WTC11 (cell line): Measurements from ENCODE around the gene RNU1-2. TPM values are rescaled to one million over a fixed set of nuclear protein-coding genes. Genes with fewer than 3 reads are reported as not detected.

Experiments used
- ATAC-seq: fragments of 200-7000 bp; cut with Tn5 transposase; 2 replicates; pipeline ENCODE4 v1.10.0; 2021; ENCODE audit warnings: mild to moderate bottlenecking, moderate library complexity
- CTCF ChIA-PET: fragments of 300-600 bp; sonication (Branson Sonifier 250); formaldehyde crosslinking; loops from one replicate; lab custom pipeline; 2021; ENCODE audit warnings: antibody characterized with exemption; lab: Charles Lee
- POLR2A ChIA-PET: fragments of 350-600 bp; sonication (Branson Sonifier 250); formaldehyde crosslinking; loops from one replicate; lab custom pipeline; 2021; ENCODE audit warnings: antibody characterized with exemption; lab: Charles Lee
- DNase-seq: peaks from one replicate; pipeline ENCODE4 v3.0.0; 2021; ENCODE audit warnings: low spot score
- H3K27ac Mint-ChIP-seq: 2 replicates; pipeline ENCODE4 v1.8.0; 2021; ENCODE audit warnings: mixed read lengths
- H3K27me3 Mint-ChIP-seq: 2 replicates; pipeline ENCODE4 v1.8.0; 2021; ENCODE audit warnings: low read depth, mild to moderate bottlenecking, moderate library complexity, mixed read lengths
- H3K36me3 Mint-ChIP-seq: 2 replicates; pipeline ENCODE4 v1.8.0; 2021; ENCODE audit warnings: mixed read lengths
- H3K4me1 Mint-ChIP-seq: 2 replicates; pipeline ENCODE4 v1.8.0; 2022; ENCODE audit warnings: mixed read lengths
- H3K4me3 Mint-ChIP-seq: 2 replicates; pipeline ENCODE4 v1.8.0; 2021; ENCODE audit warnings: mild to moderate bottlenecking, moderate library complexity, mixed read lengths
- H3K9me3 Mint-ChIP-seq: 2 replicates; pipeline ENCODE4 v1.8.0; 2021; ENCODE audit warnings: mixed read lengths
- ATF1 ChIP-seq: sonication (generic); formaldehyde crosslinking; IDR thresholded peaks from 2 replicates; pipeline ENCODE4 v1.8.1; 2023; ENCODE audit warnings: mild to moderate bottlenecking, moderate library complexity, missing genetic modification reagents
- ETV6 ChIP-seq: sonication (generic); formaldehyde crosslinking; IDR thresholded peaks from 2 replicates; pipeline ENCODE4 v1.8.1; 2022; ENCODE audit warnings: mild to moderate bottlenecking, missing genetic modification reagents
- IRF2 ChIP-seq: sonication (generic); formaldehyde crosslinking; IDR thresholded peaks from 2 replicates; pipeline ENCODE4 v1.8.0; 2022; ENCODE audit warnings: low read depth, missing genetic modification reagents, borderline replicate concordance
- NFYB ChIP-seq: sonication (generic); formaldehyde crosslinking; conservative IDR thresholded peaks from 2 replicates; pipeline ENCODE4 v1.8.0; 2022; ENCODE audit warnings: low read depth, missing genetic modification reagents
- RELA ChIP-seq: sonication (generic); formaldehyde crosslinking; IDR thresholded peaks from 2 replicates; pipeline ENCODE4 v1.8.1; 2022; ENCODE audit warnings: missing genetic modification reagents, mild to moderate bottlenecking, borderline replicate concordance
- SMAD4 ChIP-seq: sonication (generic); formaldehyde crosslinking; IDR thresholded peaks from 2 replicates; pipeline ENCODE4 v1.8.0; 2022; ENCODE audit warnings: mild to moderate bottlenecking, missing genetic modification reagents
- TP53 ChIP-seq: sonication (generic); formaldehyde crosslinking; IDR thresholded peaks from 2 replicates; pipeline ENCODE4 v1.8.1; 2023; ENCODE audit warnings: mild to moderate bottlenecking, missing genetic modification reagents
- ZNF232 ChIP-seq: sonication (generic); formaldehyde crosslinking; IDR thresholded peaks from 2 replicates; pipeline ENCODE4 v1.8.0; 2022; ENCODE audit warnings: mild to moderate bottlenecking, missing genetic modification reagents
- total RNA-seq: library from RNA; stranded (reverse); gene quantifications from 3 replicates; pipeline ENCODE4 v1.2.3, GENCODE V29; 2021
- TF ChIP-seq, protein P1 (sequence below): fragments of 250-450 bp; sonication (Bioruptor Pico); IDR thresholded peaks from 2 replicates; pipeline ENCODE4 v1.9.0; 2021; ENCODE audit warnings: mild to moderate bottlenecking
- TF ChIP-seq, protein P2 (sequence below): sonication (generic); formaldehyde crosslinking; IDR thresholded peaks from 2 replicates; pipeline ENCODE4 v1.8.0; 2022; ENCODE audit warnings: mild to moderate bottlenecking, missing genetic modification reagents
- TF ChIP-seq, protein P3 (sequence below): sonication (generic); formaldehyde crosslinking; IDR thresholded peaks from 2 replicates; pipeline ENCODE4 v1.8.0; 2023; ENCODE audit warnings: missing genetic modification reagents, mild to moderate bottlenecking, borderline replicate concordance
- TF ChIP-seq, protein P4 (sequence below): sonication (generic); formaldehyde crosslinking; IDR thresholded peaks from 2 replicates; pipeline ENCODE4 v1.8.1; 2023; ENCODE audit warnings: mild to moderate bottlenecking, missing genetic modification reagents, moderate library complexity
- TF ChIP-seq, protein P5 (sequence below): sonication (generic); formaldehyde crosslinking; IDR thresholded peaks from 2 replicates; pipeline ENCODE4 v1.8.0; 2022; ENCODE audit warnings: mild to moderate bottlenecking, missing genetic modification reagents
- TF ChIP-seq, protein P6 (sequence below): sonication (generic); formaldehyde crosslinking; IDR thresholded peaks from 2 replicates; pipeline ENCODE4 v1.8.1; 2023; ENCODE audit warnings: mild to moderate bottlenecking, moderate library complexity, missing genetic modification reagents
- TF ChIP-seq, protein P7 (sequence below): sonication (generic); formaldehyde crosslinking; IDR thresholded peaks from 2 replicates; pipeline ENCODE4 v1.8.0; 2023; ENCODE audit warnings: mild to moderate bottlenecking, missing genetic modification reagents

Gene RNU1-2
- total RNA-seq, 1 experiment from 2014 or later = 1,197 TPM

DNA sequence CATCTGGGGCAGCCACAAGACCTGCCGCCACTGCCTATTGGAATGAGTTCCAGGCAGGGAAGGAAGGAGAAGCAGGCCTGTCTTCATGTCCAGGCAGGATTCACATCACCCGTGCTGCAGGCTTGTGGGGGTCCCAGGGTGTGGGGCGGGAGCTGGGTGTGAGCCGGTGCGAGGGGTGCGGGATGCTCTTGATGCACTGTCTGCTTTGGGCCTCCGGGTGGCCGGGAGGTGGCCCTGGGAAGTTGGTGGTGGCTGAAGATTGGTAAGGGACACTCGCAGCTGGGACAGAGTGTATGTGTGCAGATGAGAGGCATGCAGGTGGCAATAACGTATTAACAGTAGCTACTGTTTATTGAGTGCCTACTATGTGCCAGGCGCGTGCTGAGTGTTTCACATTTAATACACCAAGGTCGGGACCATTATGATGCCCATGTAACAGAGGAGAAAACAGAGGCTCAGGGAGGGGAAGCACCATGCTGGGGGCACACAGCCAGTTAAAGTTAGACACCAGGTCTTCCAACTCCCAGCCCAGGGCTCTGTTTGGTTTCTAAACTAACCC lies 29.2 kb downstream of the RNU1-2 start (continued):
- TF ChIP-seq ZNF232 (CRISPR knock-in tag) = no peak
- TF ChIP-seq, protein P1, sequence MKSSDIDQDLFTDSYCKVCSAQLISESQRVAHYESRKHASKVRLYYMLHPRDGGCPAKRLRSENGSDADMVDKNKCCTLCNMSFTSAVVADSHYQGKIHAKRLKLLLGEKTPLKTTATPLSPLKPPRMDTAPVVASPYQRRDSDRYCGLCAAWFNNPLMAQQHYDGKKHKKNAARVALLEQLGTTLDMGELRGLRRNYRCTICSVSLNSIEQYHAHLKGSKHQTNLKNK = no peak

DNA sequence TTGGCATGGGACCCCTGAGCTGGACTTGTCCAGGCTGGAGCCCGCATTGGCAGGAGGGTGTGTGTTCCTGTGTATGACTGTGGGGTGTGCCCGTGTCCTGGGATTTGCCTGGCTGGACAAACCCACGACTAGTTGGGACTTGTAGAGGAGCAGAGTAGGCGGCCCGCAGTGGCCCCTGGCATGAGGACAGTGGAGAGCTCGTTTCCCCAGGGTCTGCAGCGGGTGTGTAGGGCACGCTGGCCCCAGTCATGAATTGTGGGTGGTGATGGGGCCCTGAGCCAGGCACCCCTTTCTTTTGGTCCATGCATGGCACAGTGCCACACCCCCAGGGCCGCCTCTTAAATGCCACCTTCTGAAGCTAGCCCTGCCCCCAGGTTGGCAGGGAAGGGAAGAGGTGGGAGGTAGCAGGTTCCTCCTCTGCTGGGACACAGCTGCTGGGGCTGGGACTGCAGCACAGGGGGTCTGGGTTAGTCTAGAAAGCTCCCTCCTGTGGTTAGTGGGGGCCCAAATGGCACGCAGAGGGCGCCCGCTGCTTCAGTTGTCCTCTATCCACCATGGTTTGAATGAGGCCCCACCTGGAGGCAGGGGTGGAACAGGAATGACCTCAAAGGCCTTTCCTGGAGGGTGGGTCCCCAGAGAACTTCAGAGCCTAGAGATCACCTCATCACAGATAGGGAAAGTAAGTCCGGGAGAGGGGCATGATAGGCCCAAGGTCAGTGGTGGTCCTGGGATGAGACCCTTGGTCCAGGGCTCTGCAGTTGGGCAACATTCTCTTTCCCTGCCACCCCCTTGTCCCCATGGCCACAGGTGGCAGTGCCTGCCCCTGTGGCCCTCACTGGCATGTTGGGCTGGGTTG lies 30.1 kb downstream of the RNU1-2 start:
- ATAC-seq (no peak), DNase-seq (no peak)
- Mint-ChIP-seq H3K9me3 (no peaks in the 10 kb centered on the region), H3K36me3 (peaks cover 10% of the 10 kb centered on the region; the same call in 1 of the 2 replicates), H3K27ac (no peak overlapping the region; the same call in 1 of the 2 replicates), H3K4me3 (no peak overlapping the region), H3K27me3 (no peaks in the 10 kb centered on the region), H3K4me1 (peaks cover 34% of the 10 kb centered on the region)
- CTCF ChIA-PET = interaction anchor here (1.1 to 2.2 kb wide), 3 partner anchors 11 to 81 kb away, joined by 3 to 8 read pairs (median 4); no protein-coding TSS in a partner anchor
- POLR2A ChIA-PET = no interaction called here
- TF ChIP-seq, protein P2, sequence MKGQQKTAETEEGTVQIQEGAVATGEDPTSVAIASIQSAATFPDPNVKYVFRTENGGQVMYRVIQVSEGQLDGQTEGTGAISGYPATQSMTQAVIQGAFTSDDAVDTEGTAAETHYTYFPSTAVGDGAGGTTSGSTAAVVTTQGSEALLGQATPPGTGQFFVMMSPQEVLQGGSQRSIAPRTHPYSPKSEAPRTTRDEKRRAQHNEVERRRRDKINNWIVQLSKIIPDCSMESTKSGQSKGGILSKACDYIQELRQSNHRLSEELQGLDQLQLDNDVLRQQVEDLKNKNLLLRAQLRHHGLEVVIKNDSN (CRISPR knock-in tag) = no peak
- TF ChIP-seq, protein P3, sequence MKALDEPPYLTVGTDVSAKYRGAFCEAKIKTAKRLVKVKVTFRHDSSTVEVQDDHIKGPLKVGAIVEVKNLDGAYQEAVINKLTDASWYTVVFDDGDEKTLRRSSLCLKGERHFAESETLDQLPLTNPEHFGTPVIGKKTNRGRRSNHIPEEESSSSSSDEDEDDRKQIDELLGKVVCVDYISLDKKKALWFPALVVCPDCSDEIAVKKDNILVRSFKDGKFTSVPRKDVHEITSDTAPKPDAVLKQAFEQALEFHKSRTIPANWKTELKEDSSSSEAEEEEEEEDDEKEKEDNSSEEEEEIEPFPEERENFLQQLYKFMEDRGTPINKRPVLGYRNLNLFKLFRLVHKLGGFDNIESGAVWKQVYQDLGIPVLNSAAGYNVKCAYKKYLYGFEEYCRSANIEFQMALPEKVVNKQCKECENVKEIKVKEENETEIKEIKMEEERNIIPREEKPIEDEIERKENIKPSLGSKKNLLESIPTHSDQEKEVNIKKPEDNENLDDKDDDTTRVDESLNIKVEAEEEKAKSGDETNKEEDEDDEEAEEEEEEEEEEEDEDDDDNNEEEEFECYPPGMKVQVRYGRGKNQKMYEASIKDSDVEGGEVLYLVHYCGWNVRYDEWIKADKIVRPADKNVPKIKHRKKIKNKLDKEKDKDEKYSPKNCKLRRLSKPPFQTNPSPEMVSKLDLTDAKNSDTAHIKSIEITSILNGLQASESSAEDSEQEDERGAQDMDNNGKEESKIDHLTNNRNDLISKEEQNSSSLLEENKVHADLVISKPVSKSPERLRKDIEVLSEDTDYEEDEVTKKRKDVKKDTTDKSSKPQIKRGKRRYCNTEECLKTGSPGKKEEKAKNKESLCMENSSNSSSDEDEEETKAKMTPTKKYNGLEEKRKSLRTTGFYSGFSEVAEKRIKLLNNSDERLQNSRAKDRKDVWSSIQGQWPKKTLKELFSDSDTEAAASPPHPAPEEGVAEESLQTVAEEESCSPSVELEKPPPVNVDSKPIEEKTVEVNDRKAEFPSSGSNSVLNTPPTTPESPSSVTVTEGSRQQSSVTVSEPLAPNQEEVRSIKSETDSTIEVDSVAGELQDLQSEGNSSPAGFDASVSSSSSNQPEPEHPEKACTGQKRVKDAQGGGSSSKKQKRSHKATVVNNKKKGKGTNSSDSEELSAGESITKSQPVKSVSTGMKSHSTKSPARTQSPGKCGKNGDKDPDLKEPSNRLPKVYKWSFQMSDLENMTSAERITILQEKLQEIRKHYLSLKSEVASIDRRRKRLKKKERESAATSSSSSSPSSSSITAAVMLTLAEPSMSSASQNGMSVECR (CRISPR knock-in tag) = no peak
- TF ChIP-seq SMAD4 (CRISPR knock-in tag) = no peak
- TF ChIP-seq, protein P4, sequence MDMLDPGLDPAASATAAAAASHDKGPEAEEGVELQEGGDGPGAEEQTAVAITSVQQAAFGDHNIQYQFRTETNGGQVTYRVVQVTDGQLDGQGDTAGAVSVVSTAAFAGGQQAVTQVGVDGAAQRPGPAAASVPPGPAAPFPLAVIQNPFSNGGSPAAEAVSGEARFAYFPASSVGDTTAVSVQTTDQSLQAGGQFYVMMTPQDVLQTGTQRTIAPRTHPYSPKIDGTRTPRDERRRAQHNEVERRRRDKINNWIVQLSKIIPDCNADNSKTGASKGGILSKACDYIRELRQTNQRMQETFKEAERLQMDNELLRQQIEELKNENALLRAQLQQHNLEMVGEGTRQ (CRISPR knock-in tag) = no peak
- no peak for TF ChIP-seq NFYB
- TF ChIP-seq TP53 (CRISPR knock-in tag) = no peak
- TF ChIP-seq, protein P5, sequence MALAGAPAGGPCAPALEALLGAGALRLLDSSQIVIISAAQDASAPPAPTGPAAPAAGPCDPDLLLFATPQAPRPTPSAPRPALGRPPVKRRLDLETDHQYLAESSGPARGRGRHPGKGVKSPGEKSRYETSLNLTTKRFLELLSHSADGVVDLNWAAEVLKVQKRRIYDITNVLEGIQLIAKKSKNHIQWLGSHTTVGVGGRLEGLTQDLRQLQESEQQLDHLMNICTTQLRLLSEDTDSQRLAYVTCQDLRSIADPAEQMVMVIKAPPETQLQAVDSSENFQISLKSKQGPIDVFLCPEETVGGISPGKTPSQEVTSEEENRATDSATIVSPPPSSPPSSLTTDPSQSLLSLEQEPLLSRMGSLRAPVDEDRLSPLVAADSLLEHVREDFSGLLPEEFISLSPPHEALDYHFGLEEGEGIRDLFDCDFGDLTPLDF (CRISPR knock-in tag) = no peak

DNA sequence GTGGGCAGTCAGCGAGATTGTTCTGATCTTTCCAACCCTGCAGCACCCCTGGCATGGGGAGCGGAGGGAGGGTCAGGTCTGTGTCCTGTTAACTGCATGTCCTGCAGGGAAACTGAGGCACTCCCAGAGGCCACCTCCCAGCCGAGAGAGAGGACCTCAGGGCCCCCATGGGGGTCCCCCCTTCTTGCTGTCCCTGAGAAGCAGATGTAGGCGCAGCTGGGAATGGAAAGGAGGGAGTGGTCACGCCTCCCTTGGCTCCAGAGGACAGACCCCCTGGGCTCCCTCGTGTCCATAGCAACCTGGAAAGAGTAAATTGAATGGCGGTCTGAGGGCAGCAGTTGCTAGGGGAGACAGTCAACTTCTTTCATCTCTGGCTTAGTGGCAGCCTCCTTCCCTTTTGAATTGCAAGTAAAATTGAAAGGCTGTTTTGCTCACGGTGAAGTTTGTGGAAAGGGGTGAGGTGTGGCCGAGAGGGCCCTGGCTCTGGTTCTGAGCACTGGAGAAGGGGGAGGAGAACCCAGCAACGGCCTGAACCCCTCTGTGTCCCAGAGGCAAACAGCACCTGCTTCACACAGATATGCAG lies 30.8 kb downstream of the RNU1-2 start:
- no peak overlapping the region for H3K4me3 Mint-ChIP-seq
- no peaks in the 10 kb centered on the region for H3K9me3 Mint-ChIP-seq
- H3K36me3 Mint-ChIP-seq = peaks cover 18% of the 10 kb centered on the region; the same call in 1 of the 2 replicates
- no peak for TF ChIP-seq RELA
- no peak for TF ChIP-seq IRF2 (CRISPR knock-in tag)
- TF ChIP-seq, protein P4 (CRISPR knock-in tag) = no peak
- TF ChIP-seq, protein P6, sequence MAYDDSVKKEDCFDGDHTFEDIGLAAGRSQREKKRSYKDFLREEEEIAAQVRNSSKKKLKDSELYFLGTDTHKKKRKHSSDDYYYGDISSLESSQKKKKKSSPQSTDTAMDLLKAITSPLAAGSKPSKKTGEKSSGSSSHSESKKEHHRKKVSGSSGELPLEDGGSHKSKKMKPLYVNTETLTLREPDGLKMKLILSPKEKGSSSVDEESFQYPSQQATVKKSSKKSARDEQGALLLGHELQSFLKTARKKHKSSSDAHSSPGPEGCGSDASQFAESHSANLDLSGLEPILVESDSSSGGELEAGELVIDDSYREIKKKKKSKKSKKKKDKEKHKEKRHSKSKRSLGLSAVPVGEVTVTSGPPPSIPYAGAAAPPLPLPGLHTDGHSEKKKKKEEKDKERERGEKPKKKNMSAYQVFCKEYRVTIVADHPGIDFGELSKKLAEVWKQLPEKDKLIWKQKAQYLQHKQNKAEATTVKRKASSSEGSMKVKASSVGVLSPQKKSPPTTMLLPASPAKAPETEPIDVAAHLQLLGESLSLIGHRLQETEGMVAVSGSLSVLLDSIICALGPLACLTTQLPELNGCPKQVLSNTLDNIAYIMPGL (CRISPR knock-in tag) = no peak
- TF ChIP-seq ETV6 = no peak
- TF ChIP-seq ATF1 (CRISPR knock-in tag) = no peak
- no peak for TF ChIP-seq SMAD4 (CRISPR knock-in tag)
- TF ChIP-seq, protein P7, sequence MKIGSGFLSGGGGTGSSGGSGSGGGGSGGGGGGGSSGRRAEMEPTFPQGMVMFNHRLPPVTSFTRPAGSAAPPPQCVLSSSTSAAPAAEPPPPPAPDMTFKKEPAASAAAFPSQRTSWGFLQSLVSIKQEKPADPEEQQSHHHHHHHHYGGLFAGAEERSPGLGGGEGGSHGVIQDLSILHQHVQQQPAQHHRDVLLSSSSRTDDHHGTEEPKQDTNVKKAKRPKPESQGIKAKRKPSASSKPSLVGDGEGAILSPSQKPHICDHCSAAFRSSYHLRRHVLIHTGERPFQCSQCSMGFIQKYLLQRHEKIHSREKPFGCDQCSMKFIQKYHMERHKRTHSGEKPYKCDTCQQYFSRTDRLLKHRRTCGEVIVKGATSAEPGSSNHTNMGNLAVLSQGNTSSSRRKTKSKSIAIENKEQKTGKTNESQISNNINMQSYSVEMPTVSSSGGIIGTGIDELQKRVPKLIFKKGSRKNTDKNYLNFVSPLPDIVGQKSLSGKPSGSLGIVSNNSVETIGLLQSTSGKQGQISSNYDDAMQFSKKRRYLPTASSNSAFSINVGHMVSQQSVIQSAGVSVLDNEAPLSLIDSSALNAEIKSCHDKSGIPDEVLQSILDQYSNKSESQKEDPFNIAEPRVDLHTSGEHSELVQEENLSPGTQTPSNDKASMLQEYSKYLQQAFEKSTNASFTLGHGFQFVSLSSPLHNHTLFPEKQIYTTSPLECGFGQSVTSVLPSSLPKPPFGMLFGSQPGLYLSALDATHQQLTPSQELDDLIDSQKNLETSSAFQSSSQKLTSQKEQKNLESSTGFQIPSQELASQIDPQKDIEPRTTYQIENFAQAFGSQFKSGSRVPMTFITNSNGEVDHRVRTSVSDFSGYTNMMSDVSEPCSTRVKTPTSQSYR (CRISPR knock-in tag) = no peak
- CTCF ChIA-PET = interaction anchor here (1.3 to 2.2 kb wide), 2 partner anchors 11 to 13 kb away, joined by 4 to 8 read pairs; no protein-coding TSS in a partner anchor
- ATAC-seq (no peak), DNase-seq (no peak)
- POLR2A ChIA-PET = no interaction called here
- peaks cover 27% of the 10 kb centered on the region for H3K4me1 Mint-ChIP-seq
- H3K27ac Mint-ChIP-seq = no peak overlapping the region
- no peaks in the 10 kb centered on the region for H3K27me3 Mint-ChIP-seq
